Neural crest cell (in vitro differentiated cells): ENCODE data around the gene FLRT2. TPM values are rescaled to one million over a fixed set of nuclear protein-coding genes. Genes with fewer than 3 reads are reported as not detected.

Experiments used
- DNase-seq: peaks from one replicate; pipeline ENCODE4 v3.0.0; 2021; ENCODE audit warnings: low read depth, mixed read lengths, low spot score
- H3K27ac Mint-ChIP-seq: one replicate; pipeline ENCODE4 v1.8.0; 2021; ENCODE audit warnings: mild to moderate bottlenecking, mixed read lengths; ENCODE audit not compliant: unreplicated experiment
- H3K27me3 Mint-ChIP-seq: 2 replicates; pipeline ENCODE4 v1.8.0; 2021; ENCODE audit warnings: low read depth, mild to moderate bottlenecking, mixed read lengths
- H3K36me3 Mint-ChIP-seq: 2 replicates; pipeline ENCODE4 v1.8.0; 2021; ENCODE audit warnings: low read depth, mild to moderate bottlenecking, mixed read lengths
- H3K4me1 Mint-ChIP-seq: 2 replicates; pipeline ENCODE4 v1.8.0; 2021; ENCODE audit warnings: mixed read lengths
- H3K4me3 Mint-ChIP-seq: one replicate; pipeline ENCODE4 v1.8.0; 2021; ENCODE audit warnings: mild to moderate bottlenecking, mixed read lengths
- H3K9me3 Mint-ChIP-seq: 2 replicates; pipeline ENCODE4 v1.8.0; 2021; ENCODE audit warnings: mixed read lengths
- total RNA-seq: library from RNA; stranded (reverse); gene quantifications from 2 replicates; pipeline ENCODE4 v1.2.1, GENCODE V29; 2021
- TF ChIP-seq, protein P1 (sequence below): fragments of 200-600 bp; sonication (generic); conservative IDR thresholded peaks from 2 replicates; pipeline ENCODE4 v1.5.0; 2021; ENCODE audit warnings: antibody characterized with exemption, mild to moderate bottlenecking

The FLRT2 gene
- total RNA-seq, 1 donor from 2014 or later: 13.5 TPM

DNA sequence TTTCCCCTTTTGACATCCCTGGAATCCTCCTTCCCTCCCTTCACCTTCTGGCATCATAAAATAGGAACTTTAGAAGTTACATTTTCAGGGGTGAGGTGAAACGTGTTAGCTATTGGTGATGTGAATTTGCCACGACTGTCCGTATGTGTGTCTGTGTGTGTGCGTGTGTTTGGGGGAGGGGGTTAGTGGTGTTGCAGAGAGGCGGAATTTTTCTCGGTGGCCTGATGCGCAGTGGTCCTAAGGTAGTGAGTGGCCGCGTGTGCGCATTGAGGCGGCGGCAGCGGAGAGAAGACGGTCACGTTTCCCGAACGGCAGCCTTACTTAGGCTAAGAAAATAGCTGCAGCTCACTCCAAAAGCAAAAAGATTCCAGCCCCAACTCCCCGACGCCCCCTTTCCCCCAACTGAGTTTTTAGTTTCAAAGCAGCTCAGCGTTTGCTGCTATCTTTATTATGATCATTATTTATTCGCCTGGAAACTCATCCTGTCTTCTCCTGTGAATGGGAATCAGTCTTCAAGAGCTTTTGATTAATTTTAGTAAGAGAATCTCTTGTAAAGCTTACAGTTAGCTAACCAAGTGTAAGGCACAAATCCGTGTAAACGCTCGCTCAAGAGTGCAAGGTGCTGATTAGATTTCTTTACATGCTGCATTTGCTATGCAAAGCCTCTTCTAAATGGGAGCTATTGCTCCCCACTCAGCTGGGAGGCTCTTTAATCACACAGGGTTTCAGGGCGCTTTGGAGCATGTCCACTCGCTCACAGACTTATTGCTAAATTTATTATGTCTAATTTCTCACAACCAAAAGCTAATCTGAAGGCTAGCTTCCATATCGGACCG, 4.7 kb downstream of the FLRT2 start:
- DNase-seq: peak; percentile 5
- Mint-ChIP-seq H3K4me1 (peaks cover 73% of the 10 kb centered on the region), H3K27ac (no peak overlapping the region), H3K36me3 (no peaks in the 10 kb centered on the region), H3K4me3 (peak overlapping the region; percentile 89), H3K9me3 (no peaks in the 10 kb centered on the region), H3K27me3 (peaks cover 69% of the 10 kb centered on the region)
- TF ChIP-seq, protein P1, sequence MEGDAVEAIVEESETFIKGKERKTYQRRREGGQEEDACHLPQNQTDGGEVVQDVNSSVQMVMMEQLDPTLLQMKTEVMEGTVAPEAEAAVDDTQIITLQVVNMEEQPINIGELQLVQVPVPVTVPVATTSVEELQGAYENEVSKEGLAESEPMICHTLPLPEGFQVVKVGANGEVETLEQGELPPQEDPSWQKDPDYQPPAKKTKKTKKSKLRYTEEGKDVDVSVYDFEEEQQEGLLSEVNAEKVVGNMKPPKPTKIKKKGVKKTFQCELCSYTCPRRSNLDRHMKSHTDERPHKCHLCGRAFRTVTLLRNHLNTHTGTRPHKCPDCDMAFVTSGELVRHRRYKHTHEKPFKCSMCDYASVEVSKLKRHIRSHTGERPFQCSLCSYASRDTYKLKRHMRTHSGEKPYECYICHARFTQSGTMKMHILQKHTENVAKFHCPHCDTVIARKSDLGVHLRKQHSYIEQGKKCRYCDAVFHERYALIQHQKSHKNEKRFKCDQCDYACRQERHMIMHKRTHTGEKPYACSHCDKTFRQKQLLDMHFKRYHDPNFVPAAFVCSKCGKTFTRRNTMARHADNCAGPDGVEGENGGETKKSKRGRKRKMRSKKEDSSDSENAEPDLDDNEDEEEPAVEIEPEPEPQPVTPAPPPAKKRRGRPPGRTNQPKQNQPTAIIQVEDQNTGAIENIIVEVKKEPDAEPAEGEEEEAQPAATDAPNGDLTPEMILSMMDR: no peak

DNA sequence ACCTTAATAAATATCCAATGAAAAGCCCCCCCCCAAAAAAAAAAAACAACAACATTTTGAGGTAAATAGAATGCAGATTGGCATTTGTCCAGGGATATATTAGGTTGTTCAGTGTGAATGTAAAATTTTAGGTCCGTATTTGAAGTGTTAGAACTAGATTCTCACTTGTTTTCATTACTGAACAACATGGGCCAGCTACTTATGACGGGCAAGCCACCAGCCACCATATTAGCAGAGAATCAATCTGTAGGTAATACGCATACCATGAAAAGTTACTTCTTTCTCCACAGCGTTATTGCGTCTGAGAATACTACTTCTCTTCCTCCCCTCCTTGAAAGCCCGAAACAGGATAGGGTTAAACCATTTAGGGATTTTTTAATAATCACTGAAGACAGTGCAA, 5.4 kb downstream of the FLRT2 start:
- DNase-seq: no peak
- Mint-ChIP-seq H3K36me3 (no peaks in the 10 kb centered on the region), H3K27ac (no peak overlapping the region), H3K4me3 (peak overlapping the region; percentile 89), H3K27me3 (peaks cover 63% of the 10 kb centered on the region), H3K9me3 (no peaks in the 10 kb centered on the region), H3K4me1 (peaks cover 70% of the 10 kb centered on the region)
- TF ChIP-seq, protein P1: no peak

DNA sequence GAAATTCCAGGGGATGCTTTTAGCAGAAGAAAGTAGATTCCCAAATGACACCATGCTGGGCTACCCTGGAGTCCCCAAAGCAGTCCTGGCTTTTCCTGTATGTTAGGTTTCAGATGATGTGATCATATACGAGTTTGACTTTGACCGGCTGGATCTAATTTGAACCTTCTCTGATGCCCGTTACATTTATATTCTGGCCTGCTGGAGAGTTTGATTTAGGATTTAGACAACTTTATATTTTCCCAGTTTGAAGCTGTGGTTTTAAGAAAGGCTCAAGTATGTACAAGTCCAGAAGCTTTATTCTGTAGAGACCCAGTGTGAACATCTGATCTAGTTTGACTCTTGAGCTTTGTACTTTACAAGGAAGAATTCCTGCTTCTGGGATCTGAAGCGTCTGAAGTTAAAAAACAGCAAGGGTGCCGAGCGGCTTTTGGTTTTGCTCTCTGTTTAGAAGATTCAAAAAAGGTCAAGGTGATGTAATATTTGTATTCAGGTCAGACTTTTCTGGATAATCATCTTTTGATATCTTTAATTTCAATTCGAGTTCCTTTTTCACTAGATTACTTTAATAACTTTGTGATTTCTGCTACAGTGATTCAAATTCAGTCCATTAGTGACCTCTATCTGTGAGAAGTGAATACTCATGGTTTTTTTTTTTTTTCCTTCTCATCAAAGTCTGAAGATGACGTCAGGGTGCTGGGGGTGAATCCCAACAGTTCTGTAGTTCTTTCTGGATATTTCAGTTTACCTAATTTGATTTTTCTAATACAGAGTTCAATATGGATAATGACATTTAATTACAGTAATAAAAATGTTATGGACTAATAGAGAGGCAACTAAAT, 6.3 kb downstream of the FLRT2 start:
- Mint-ChIP-seq H3K27ac (no peak overlapping the region), H3K4me1 (peaks cover 62% of the 10 kb centered on the region), H3K36me3 (no peaks in the 10 kb centered on the region), H3K27me3 (peaks cover 54% of the 10 kb centered on the region), H3K4me3 (peak overlapping the region; percentile 73), H3K9me3 (no peaks in the 10 kb centered on the region)
- no peak for DNase-seq
- TF ChIP-seq, protein P1: peak; percentile 68

DNA sequence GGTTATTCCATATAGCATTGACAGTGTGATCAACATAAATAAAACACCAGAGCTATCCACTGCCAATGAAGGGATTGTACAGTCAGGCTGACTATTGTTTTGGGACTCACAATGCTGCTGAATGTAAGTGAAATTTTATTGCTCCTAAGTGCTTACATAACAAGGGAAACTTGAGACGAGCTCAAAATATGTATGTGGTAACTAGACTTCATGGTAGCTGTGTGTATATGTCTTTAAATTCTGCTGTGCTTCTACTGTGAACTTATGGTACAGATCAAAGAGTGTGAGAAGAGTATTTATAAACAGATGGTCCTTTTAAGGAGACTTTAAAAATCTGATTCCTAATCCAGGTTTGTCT, 6.9 kb downstream of the FLRT2 start:
- H3K4me1 Mint-ChIP-seq: peaks cover 56% of the 10 kb centered on the region
- H3K36me3 Mint-ChIP-seq: no peaks in the 10 kb centered on the region
- TF ChIP-seq, protein P1: no peak

DNA sequence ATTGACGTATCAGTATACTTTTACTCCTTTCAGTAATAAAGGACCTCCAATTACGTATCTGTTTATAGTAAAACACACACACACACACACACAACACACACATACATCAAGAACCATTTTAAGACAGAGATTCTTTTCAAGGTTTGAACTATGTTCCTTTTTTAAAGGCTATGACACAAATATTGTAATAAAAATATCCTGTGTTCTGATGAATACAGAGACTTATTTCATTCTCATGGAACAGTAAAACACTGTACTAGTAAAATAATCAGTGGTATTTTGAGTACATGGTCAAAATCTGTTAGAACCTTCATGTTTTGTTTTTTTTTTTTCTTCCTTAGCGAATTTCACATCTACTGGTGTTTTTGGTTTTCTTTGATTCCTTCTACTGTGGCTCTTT, 7.6 kb downstream of the FLRT2 start:
- no peak for DNase-seq
- H3K9me3 Mint-ChIP-seq: no peaks in the 10 kb centered on the region
- H3K27me3 Mint-ChIP-seq: peaks cover 41% of the 10 kb centered on the region
- H3K4me3 Mint-ChIP-seq: no peak overlapping the region
- H3K4me1 Mint-ChIP-seq: peaks cover 49% of the 10 kb centered on the region
- H3K36me3 Mint-ChIP-seq: no peaks in the 10 kb centered on the region
- TF ChIP-seq, protein P1: no peak
- no peak overlapping the region for H3K27ac Mint-ChIP-seq

More for the DNA sequence above, 6.9 kb downstream of the FLRT2 start:
- H3K9me3 Mint-ChIP-seq: no peaks in the 10 kb centered on the region
- H3K27ac Mint-ChIP-seq: no peak overlapping the region
- no peak for DNase-seq
- peak overlapping the region; percentile 73 for H3K4me3 Mint-ChIP-seq
- peaks cover 48% of the 10 kb centered on the region for H3K27me3 Mint-ChIP-seq
